ENCODE measurements around the gene OSM.

GRCh38 chr22:30308093-30308492 lies 41.4 kb upstream of the OSM start:
- TF ChIP-seq, protein P1, sequence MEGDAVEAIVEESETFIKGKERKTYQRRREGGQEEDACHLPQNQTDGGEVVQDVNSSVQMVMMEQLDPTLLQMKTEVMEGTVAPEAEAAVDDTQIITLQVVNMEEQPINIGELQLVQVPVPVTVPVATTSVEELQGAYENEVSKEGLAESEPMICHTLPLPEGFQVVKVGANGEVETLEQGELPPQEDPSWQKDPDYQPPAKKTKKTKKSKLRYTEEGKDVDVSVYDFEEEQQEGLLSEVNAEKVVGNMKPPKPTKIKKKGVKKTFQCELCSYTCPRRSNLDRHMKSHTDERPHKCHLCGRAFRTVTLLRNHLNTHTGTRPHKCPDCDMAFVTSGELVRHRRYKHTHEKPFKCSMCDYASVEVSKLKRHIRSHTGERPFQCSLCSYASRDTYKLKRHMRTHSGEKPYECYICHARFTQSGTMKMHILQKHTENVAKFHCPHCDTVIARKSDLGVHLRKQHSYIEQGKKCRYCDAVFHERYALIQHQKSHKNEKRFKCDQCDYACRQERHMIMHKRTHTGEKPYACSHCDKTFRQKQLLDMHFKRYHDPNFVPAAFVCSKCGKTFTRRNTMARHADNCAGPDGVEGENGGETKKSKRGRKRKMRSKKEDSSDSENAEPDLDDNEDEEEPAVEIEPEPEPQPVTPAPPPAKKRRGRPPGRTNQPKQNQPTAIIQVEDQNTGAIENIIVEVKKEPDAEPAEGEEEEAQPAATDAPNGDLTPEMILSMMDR (IDR thresholded peaks at IDR 0.05): no peak
- TF ChIP-seq POLR2A (IDR thresholded peaks at IDR 0.05): no peak
